ENCODE measurements around the gene VMAC.
A peak's percentile ranks its signal among the peaks of the same experiment; 100 is the strongest.

VMAC gene

GRCh38 chr19:5953680-5954213 is 49.1 kb downstream of the VMAC start:
- Histone ChIP-seq H3K27ac (no peak overlapping the region; the same call in 1 of the 2 replicates), H3K27me3 (ENCODE audit: insufficient read depth, low read depth) (no peaks in the 10 kb centered on the region), H3K4me2 (peak overlapping the region; percentile 21), H3K4me3 (IDR thresholded peaks at IDR 0.05; ENCODE audit: insufficient read depth, low read depth, low read length) (no peak overlapping the region), H3K79me2 (ENCODE audit: insufficient read depth, low read depth) (peaks cover 83% of the 10 kb centered on the region), H3K9ac (no peak overlapping the region), H2AFZ (ENCODE audit: low read depth) (no peak overlapping the region), H3K36me3 (ENCODE audit: insufficient read depth) (no peaks in the 10 kb centered on the region), H4K20me1 (ENCODE audit: insufficient read depth) (peaks cover 8% of the 10 kb centered on the region; the same call in 1 of the 2 replicates), H3K4me1 (ENCODE audit: low read depth, poor library complexity, severe bottlenecking) (peaks cover 43% of the 10 kb centered on the region)
- TF ChIP-seq CTCF (conservative IDR thresholded peaks at IDR 0.05; ENCODE audit: low read depth, low read length), result no peak

- peaks cover 43% of the 10 kb centered on the region for H3K4me1 ChIP-seq (ENCODE audit: low read depth, poor library complexity, severe bottlenecking)
- no peaks in the 10 kb centered on the region for H3K36me3 ChIP-seq (ENCODE audit: insufficient read depth)
- no peak overlapping the region for H2AFZ ChIP-seq (ENCODE audit: low read depth)
- no peak overlapping the region for H3K4me3 ChIP-seq (IDR thresholded peaks at IDR 0.05; ENCODE audit: insufficient read depth, low read depth, low read length)
- H3K79me2 ChIP-seq (ENCODE audit: insufficient read depth, low read depth), result peaks cover 87% of the 10 kb centered on the region
- no peaks in the 10 kb centered on the region for H3K27me3 ChIP-seq (ENCODE audit: insufficient read depth, low read depth)
- H3K9ac ChIP-seq, result no peak overlapping the region
- peaks cover 8% of the 10 kb centered on the region; the same call in 1 of the 2 replicates for H4K20me1 ChIP-seq (ENCODE audit: insufficient read depth)
- TF ChIP-seq CTCF (conservative IDR thresholded peaks at IDR 0.05; ENCODE audit: low read depth, low read length), result no peak
- H3K27ac ChIP-seq, result no peak overlapping the region
- no peak overlapping the region for H3K4me2 ChIP-seq
Observed at GRCh38 chr19:5954293-5954692, 49.6 kb downstream of the VMAC start.

GRCh38 chr19:5955636-5955935 is 50.9 kb downstream of the VMAC start:
- Histone ChIP-seq H3K4me3 (IDR thresholded peaks at IDR 0.05; ENCODE audit: insufficient read depth, low read depth, low read length) (no peak overlapping the region), H3K36me3 (ENCODE audit: insufficient read depth) (no peaks in the 10 kb centered on the region), H4K20me1 (ENCODE audit: insufficient read depth) (peaks cover 8% of the 10 kb centered on the region; the same call in 1 of the 2 replicates), H3K9ac (no peak overlapping the region), H3K27me3 (ENCODE audit: insufficient read depth, low read depth) (no peaks in the 10 kb centered on the region), H3K4me1 (ENCODE audit: low read depth, poor library complexity, severe bottlenecking) (peaks cover 43% of the 10 kb centered on the region), H3K79me2 (ENCODE audit: insufficient read depth, low read depth) (peaks cover 95% of the 10 kb centered on the region), H3K4me2 (0 out of 2 replicates have a peak overlapping the region, but pooled peaks have one; percentile 6), H3K27ac (no peak overlapping the region), H2AFZ (ENCODE audit: low read depth) (no peak overlapping the region)
- no peak for TF ChIP-seq CTCF (conservative IDR thresholded peaks at IDR 0.05; ENCODE audit: low read depth, low read length)

GRCh38 chr19:5956323-5956722 is 51.7 kb downstream of the VMAC start:
- no peak overlapping the region for H3K4me3 ChIP-seq (IDR thresholded peaks at IDR 0.05; ENCODE audit: insufficient read depth, low read depth, low read length)
- H2AFZ ChIP-seq (ENCODE audit: low read depth), result no peak overlapping the region
- H3K79me2 ChIP-seq (ENCODE audit: insufficient read depth, low read depth), result peaks cover 93% of the 10 kb centered on the region
- no peak overlapping the region for H3K9ac ChIP-seq
- H3K4me2 ChIP-seq, result no peak overlapping the region
- peaks cover 43% of the 10 kb centered on the region for H3K4me1 ChIP-seq (ENCODE audit: low read depth, poor library complexity, severe bottlenecking)
- peaks cover 8% of the 10 kb centered on the region; the same call in 1 of the 2 replicates for H4K20me1 ChIP-seq (ENCODE audit: insufficient read depth)
- H3K36me3 ChIP-seq (ENCODE audit: insufficient read depth), result no peaks in the 10 kb centered on the region
- TF ChIP-seq CTCF (conservative IDR thresholded peaks at IDR 0.05; ENCODE audit: low read depth, low read length), result no peak
- H3K27ac ChIP-seq, result no peak overlapping the region
- no peaks in the 10 kb centered on the region for H3K27me3 ChIP-seq (ENCODE audit: insufficient read depth, low read depth)
